Epithelial cell of esophagus (primary cell): ENCODE data around the gene SLCO1A2.

ENCODE experiments used
- DNase-seq: peaks from one replicate; pipeline ENCODE4 v3.0.0; 2010; ENCODE audit warnings: low read depth
- H3K4me3 ChIP-seq: 2 replicates; pipeline ENCODE4 v1.5.1; 2011; ENCODE audit warnings: mild to moderate bottlenecking, low read length, control low read depth
- TF ChIP-seq, protein P1 (sequence below): IDR thresholded peaks from 2 replicates; pipeline ENCODE4 v1.5.1; 2011; ENCODE audit warnings: low read depth, mild to moderate bottlenecking, low read length, control low read depth, inconsistent platforms; ENCODE audit not compliant: insufficient read depth; ENCODE audit errors: missing control alignments

Gene SLCO1A2

DNA sequence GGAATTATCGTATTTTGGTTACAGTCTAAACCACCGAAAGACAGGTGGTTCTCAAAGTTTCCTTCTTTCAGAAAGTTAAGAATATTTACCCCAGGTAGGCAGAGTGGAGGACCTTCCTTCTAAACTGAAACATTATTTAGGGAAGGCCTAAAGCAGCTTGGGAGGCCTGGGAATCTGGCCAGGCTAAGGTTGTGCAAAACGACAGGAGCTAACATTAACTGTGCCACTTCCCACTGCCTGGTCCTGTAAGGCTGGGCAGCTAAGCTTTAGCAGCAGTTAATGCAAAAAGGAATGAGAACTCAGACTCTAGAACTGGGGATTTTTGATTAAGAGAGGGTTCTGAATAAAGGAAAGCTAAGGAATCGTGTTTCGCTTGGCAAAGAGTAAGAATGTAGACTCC lies 82.6 kb downstream of the SLCO1A2 start:
- no peak overlapping the region for H3K4me3 ChIP-seq
- TF ChIP-seq, protein P1, sequence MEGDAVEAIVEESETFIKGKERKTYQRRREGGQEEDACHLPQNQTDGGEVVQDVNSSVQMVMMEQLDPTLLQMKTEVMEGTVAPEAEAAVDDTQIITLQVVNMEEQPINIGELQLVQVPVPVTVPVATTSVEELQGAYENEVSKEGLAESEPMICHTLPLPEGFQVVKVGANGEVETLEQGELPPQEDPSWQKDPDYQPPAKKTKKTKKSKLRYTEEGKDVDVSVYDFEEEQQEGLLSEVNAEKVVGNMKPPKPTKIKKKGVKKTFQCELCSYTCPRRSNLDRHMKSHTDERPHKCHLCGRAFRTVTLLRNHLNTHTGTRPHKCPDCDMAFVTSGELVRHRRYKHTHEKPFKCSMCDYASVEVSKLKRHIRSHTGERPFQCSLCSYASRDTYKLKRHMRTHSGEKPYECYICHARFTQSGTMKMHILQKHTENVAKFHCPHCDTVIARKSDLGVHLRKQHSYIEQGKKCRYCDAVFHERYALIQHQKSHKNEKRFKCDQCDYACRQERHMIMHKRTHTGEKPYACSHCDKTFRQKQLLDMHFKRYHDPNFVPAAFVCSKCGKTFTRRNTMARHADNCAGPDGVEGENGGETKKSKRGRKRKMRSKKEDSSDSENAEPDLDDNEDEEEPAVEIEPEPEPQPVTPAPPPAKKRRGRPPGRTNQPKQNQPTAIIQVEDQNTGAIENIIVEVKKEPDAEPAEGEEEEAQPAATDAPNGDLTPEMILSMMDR = no peak
- DNase-seq = no peak

DNA sequence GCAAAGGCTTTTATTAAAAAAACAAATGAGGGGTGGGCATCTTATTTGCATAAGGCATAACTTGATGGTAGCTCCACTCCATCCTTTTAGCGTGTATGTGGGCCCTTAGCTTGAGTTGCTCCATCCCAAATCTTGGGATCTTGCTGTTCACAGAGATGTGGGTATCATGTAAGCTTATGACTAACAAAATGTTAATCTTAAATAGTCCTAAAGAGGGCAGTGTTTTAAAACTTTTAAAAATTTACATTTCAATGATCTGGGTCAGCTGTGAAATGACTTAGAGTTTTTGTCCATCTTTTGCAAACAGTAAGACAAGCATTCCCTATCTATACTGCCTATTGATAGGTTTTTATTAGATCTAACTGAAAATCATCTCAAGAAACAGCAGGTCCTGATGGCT lies 86.0 kb downstream of the SLCO1A2 start:
- no peak overlapping the region for H3K4me3 ChIP-seq
- TF ChIP-seq, protein P1 = no peak
- peak; percentile 15 for DNase-seq

DNA sequence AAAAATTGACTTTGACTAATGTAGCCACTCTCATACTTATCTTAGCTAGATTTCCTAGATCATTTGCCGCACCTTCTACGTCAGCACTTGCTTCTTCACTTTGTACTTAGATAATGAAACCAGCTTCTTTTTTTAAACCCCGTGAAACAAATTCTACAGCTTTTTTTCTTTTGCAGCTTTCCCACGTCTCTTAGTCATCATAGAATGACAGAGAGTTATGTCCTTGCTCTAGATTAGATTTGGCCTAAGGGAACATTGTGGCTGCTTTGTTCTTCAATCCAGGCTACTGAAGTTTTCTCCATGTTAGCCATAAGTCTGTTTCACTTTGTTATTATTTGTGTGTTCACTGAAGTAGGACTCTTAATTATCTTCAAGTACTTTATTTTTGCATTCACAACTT lies 94.9 kb downstream of the SLCO1A2 start:
- DNase-seq = no peak
- TF ChIP-seq, protein P1 = no peak
- H3K4me3 ChIP-seq = no peak overlapping the region

DNA sequence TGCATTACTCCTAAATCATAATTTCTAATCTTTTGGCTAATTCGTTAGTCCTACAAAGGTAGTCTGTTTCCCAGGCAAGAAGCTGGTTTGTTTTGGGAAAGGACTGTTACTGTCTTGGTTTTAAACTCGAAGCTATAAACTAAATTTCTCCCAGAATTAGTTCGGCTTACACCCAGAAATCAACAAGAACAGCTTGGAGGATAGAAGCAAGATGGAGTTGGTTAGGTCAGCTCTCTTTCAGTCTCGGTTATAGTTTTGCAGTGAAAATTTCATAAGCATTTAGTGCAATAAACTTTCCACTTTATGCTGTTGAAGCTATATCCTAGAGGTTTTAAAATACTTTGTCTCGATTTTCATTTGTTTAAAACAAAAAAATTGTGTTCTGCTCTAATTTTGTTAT lies 100.3 kb downstream of the SLCO1A2 start:
- H3K4me3 ChIP-seq = no peak overlapping the region
- DNase-seq = no peak
- TF ChIP-seq, protein P1 = no peak

DNA sequence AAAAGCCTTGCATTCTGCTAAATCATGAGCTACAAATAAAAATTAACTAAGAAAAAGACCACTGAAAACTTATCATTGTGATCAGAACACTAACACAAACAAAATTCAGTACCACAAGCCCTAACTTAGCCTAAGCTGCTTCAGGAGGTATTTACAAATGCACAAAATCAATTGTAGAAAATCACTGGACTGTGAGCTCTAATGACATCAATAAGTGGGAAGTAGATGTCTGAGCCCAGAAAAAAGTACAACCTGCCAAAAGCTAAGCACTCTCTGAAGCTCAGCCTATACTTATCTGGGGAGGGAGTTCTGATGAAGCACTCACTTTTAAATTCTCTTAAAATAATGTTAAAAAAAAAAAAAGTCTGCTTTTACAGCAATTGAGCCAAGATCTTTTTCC lies 110.8 kb downstream of the SLCO1A2 start:
- DNase-seq = no peak
- H3K4me3 ChIP-seq = no peak overlapping the region
- TF ChIP-seq, protein P1 = no peak

DNA sequence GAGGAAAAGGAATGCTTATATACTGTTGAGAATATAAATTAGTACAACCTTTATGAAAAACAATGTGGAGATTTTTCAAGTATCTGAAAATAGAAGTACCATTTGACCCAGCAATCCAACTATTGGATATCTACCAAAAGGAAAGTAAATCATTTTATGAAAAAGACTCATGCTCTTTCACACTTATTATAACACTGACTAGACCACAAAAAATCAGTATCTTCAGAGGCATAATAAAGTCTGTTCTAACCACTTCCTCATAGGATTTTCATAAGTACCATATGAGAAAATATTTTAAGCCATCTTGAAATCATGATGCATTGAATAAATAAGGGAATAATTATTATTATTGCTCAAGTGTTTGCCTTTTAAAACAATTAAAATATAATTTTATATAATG lies 112.9 kb downstream of the SLCO1A2 start:
- no peak overlapping the region for H3K4me3 ChIP-seq
- DNase-seq = no peak
- TF ChIP-seq, protein P1 = no peak

DNA sequence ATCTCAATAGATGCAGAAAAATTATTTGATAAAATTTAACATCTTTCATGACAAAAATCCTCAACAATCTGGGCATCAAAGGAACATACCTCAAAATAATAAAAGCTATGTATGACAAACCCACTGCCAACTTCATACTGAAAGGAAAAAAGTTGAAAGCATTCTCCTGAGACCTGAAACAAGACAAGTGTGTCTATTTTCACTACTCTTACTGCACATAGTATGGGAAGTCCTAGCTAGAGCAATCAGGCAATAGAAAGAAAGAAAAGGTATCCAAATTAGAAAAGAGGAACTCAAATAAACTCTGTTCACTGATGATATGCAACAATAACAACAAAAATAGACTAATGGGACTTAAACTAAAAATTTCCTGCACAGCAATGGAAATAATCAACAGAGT lies 113.6 kb downstream of the SLCO1A2 start:
- DNase-seq = no peak
- TF ChIP-seq, protein P1 = no peak
- H3K4me3 ChIP-seq = no peak overlapping the region
